Measurements from ENCODE around the gene GLI3. TPM values are rescaled to one million over a fixed set of nuclear protein-coding genes. Genes with fewer than 3 reads are reported as not detected.

Gene GLI3
- total and polyA plus RNA-seq, 4 experiments from 2014 or later, result 0.06 to 0.13 TPM; not detected in 2

GRCh38 chr7:42154173-42154572, 82.8 kb downstream of the GLI3 start:
- no peak overlapping the region for H3K4me3 ChIP-seq (ENCODE audit: low read length in 2 of 2)
- CTCF ChIA-PET (ENCODE audit: partially characterized antibody), result no interaction called here
- Mint-ChIP-seq H3K27me3 (no peaks in the 10 kb centered on the region), H3K36me3 (no peaks in the 10 kb centered on the region), H3K4me1 (no peaks in the 10 kb centered on the region), H3K4me3 (no peak overlapping the region), H3K9me3 (no peaks in the 10 kb centered on the region), H3K27ac (no peak overlapping the region)
- H3K9me3 ChIP-seq (ENCODE audit: control insufficient read depth in 1 of 2, low read length in 2 of 2), result no peaks in the 10 kb centered on the region
- no peaks in the 10 kb centered on the region for H3K36me3 ChIP-seq (ENCODE audit: insufficient read depth, low read length)
- no peaks in the 10 kb centered on the region for H3K4me1 ChIP-seq (ENCODE audit: insufficient read depth, low read length)
- POLR2A ChIA-PET (ENCODE audit: partially characterized antibody), result no interaction called here
- intact Hi-C loops (cut with micrococcal nuclease), result no loop called here
- no peaks in the 10 kb centered on the region for H3K27me3 ChIP-seq (ENCODE audit: insufficient read depth, low read length)
- no peak for DNase-seq
- no peak overlapping the region for H3K27ac ChIP-seq (ENCODE audit: low read depth, low read length)

- Histone ChIP-seq H3K9me3 (ENCODE audit: control insufficient read depth in 1 of 2, low read length in 2 of 2) (no peaks in the 10 kb centered on the region), H3K36me3 (ENCODE audit: insufficient read depth, low read length) (no peaks in the 10 kb centered on the region), H3K4me3 (ENCODE audit: low read length in 2 of 2) (no peak overlapping the region), H3K27me3 (ENCODE audit: insufficient read depth, low read length) (no peaks in the 10 kb centered on the region), H3K27ac (ENCODE audit: low read depth, low read length) (no peak overlapping the region), H3K4me1 (ENCODE audit: insufficient read depth, low read length) (no peaks in the 10 kb centered on the region)
- Mint-ChIP-seq H3K27ac (no peak overlapping the region), H3K27me3 (no peaks in the 10 kb centered on the region), H3K9me3 (no peaks in the 10 kb centered on the region), H3K36me3 (no peaks in the 10 kb centered on the region), H3K4me1 (no peaks in the 10 kb centered on the region), H3K4me3 (no peak overlapping the region)
- CTCF ChIA-PET (ENCODE audit: partially characterized antibody), result interaction anchor here (1.2 kb wide), 1 partner anchor 212 kb away, joined by 3 read pairs; no protein-coding TSS in a partner anchor
- POLR2A ChIA-PET (ENCODE audit: partially characterized antibody), result no interaction called here
- intact Hi-C loops (cut with micrococcal nuclease), result no loop called here
- DNase-seq, result no peak
These were observed 84.4 kb downstream of the GLI3 start for GRCh38 chr7:42152329-42153205.

GRCh38 chr7:42151309-42151708, 85.7 kb downstream of the GLI3 start:
- Histone ChIP-seq H3K4me3 (ENCODE audit: low read length in 2 of 2) (no peak overlapping the region), H3K27me3 (ENCODE audit: insufficient read depth, low read length) (no peaks in the 10 kb centered on the region), H3K36me3 (ENCODE audit: insufficient read depth, low read length) (no peaks in the 10 kb centered on the region), H3K27ac (ENCODE audit: low read depth, low read length) (no peak overlapping the region), H3K4me1 (ENCODE audit: insufficient read depth, low read length) (no peaks in the 10 kb centered on the region), H3K9me3 (ENCODE audit: control insufficient read depth in 1 of 2, low read length in 2 of 2) (no peaks in the 10 kb centered on the region)
- Mint-ChIP-seq H3K27ac (no peak overlapping the region), H3K4me1 (no peaks in the 10 kb centered on the region), H3K27me3 (no peaks in the 10 kb centered on the region), H3K36me3 (no peaks in the 10 kb centered on the region), H3K4me3 (no peak overlapping the region), H3K9me3 (no peaks in the 10 kb centered on the region)
- ChIA-PET POLR2A (ENCODE audit: partially characterized antibody) (no interaction called here), CTCF (ENCODE audit: partially characterized antibody) (no interaction called here)
- no peak for DNase-seq
- intact Hi-C loops (cut with micrococcal nuclease), result no loop called here

- H3K4me3 ChIP-seq (ENCODE audit: low read length in 2 of 2), result no peak overlapping the region
- no peak overlapping the region for H3K27ac ChIP-seq (ENCODE audit: low read depth, low read length)
- peaks cover 0 to 3% (median 0%) of the 10 kb centered on the region in 8 donors for H3K9me3 Mint-ChIP-seq
- H3K4me1 ChIP-seq (ENCODE audit: insufficient read depth, low read length), result no peaks in the 10 kb centered on the region
- H3K4me3 Mint-ChIP-seq, result no peak overlapping the region
- peaks cover 0 to 1% of the 10 kb centered on the region in 2 donors for H3K27me3 Mint-ChIP-seq
- H3K4me1 Mint-ChIP-seq, result no peaks in the 10 kb centered on the region
- intact Hi-C loops (cut with micrococcal nuclease), result no loop called here
- H3K27ac Mint-ChIP-seq, result peak overlapping the region in 1 of 7 donors; percentile 3
- H3K27me3 ChIP-seq (ENCODE audit: insufficient read depth, low read length), result no peaks in the 10 kb centered on the region
- ChIA-PET POLR2A (ENCODE audit: partially characterized antibody) (no interaction called here), CTCF (ENCODE audit: partially characterized antibody) (no interaction called here)
- H3K36me3 Mint-ChIP-seq, result no peaks in the 10 kb centered on the region
- H3K9me3 ChIP-seq (ENCODE audit: control insufficient read depth in 1 of 2, low read length in 2 of 2), result no peaks in the 10 kb centered on the region
- no peak for DNase-seq
- no peaks in the 10 kb centered on the region for H3K36me3 ChIP-seq (ENCODE audit: insufficient read depth, low read length)
These were observed 91.5 kb downstream of the GLI3 start for GRCh38 chr7:42145539-42145938.

- H3K9me3 Mint-ChIP-seq, result peaks cover 0 to 3% (median 0%) of the 10 kb centered on the region in 8 donors
- H3K4me1 Mint-ChIP-seq, result no peaks in the 10 kb centered on the region
- H3K4me3 Mint-ChIP-seq, result no peak overlapping the region
- no peak for DNase-seq
- no peaks in the 10 kb centered on the region for H3K4me1 ChIP-seq (ENCODE audit: insufficient read depth, low read length)
- H3K36me3 ChIP-seq (ENCODE audit: insufficient read depth, low read length), result no peaks in the 10 kb centered on the region
- H3K4me3 ChIP-seq (ENCODE audit: low read length in 2 of 2), result no peak overlapping the region
- no peaks in the 10 kb centered on the region for H3K9me3 ChIP-seq (ENCODE audit: control insufficient read depth in 1 of 2, low read length in 2 of 2)
- intact Hi-C loops (cut with micrococcal nuclease), result no loop called here
- peaks cover 1 to 2% of the 10 kb centered on the region in 2 donors for H3K27me3 Mint-ChIP-seq
- H3K27ac Mint-ChIP-seq, result no peak overlapping the region
- CTCF ChIA-PET (ENCODE audit: partially characterized antibody), result no interaction called here
- H3K36me3 Mint-ChIP-seq, result no peaks in the 10 kb centered on the region
- no peak overlapping the region for H3K27ac ChIP-seq (ENCODE audit: low read depth, low read length)
- POLR2A ChIA-PET (ENCODE audit: partially characterized antibody), result no interaction called here
- no peaks in the 10 kb centered on the region for H3K27me3 ChIP-seq (ENCODE audit: insufficient read depth, low read length)
These were observed 92.4 kb downstream of the GLI3 start for GRCh38 chr7:42144604-42145003.

- no peak overlapping the region for H3K27ac Mint-ChIP-seq
- Histone ChIP-seq H3K4me3 (ENCODE audit: low read length in 2 of 2) (no peak overlapping the region), H3K4me1 (ENCODE audit: insufficient read depth, low read length) (no peaks in the 10 kb centered on the region), H3K27me3 (ENCODE audit: insufficient read depth, low read length) (no peaks in the 10 kb centered on the region), H3K36me3 (ENCODE audit: insufficient read depth, low read length) (no peaks in the 10 kb centered on the region), H3K9me3 (ENCODE audit: control insufficient read depth in 1 of 2, low read length in 2 of 2) (no peaks in the 10 kb centered on the region), H3K27ac (ENCODE audit: low read depth, low read length) (no peak overlapping the region)
- H3K9me3 Mint-ChIP-seq, result peaks cover 0 to 3% (median 0%) of the 10 kb centered on the region in 8 donors
- H3K4me1 Mint-ChIP-seq, result no peaks in the 10 kb centered on the region
- intact Hi-C loops (cut with micrococcal nuclease), result no loop called here
- no peak for DNase-seq
- ChIA-PET POLR2A (ENCODE audit: partially characterized antibody) (no interaction called here), CTCF (ENCODE audit: partially characterized antibody) (no interaction called here)
- no peaks in the 10 kb centered on the region for H3K36me3 Mint-ChIP-seq
- no peak overlapping the region for H3K4me3 Mint-ChIP-seq
- peaks cover 1 to 2% of the 10 kb centered on the region in 2 donors for H3K27me3 Mint-ChIP-seq
These were observed 93.1 kb downstream of the GLI3 start for GRCh38 chr7:42143711-42144600.

GRCh38 chr7:42142089-42142488, 94.9 kb downstream of the GLI3 start:
- H3K4me1 ChIP-seq (ENCODE audit: insufficient read depth, low read length), result no peaks in the 10 kb centered on the region
- CTCF ChIA-PET (ENCODE audit: partially characterized antibody), result no interaction called here
- H3K27ac Mint-ChIP-seq, result peak overlapping the region in 1 of 7 donors; percentile 42

More at GRCh38 chr7:42142089-42142488, 94.9 kb downstream of the GLI3 start:
- H3K9me3 Mint-ChIP-seq, result peaks cover 0 to 3% (median 0%) of the 10 kb centered on the region in 8 donors
- H3K4me1 Mint-ChIP-seq, result no peaks in the 10 kb centered on the region
- H3K4me3 Mint-ChIP-seq, result no peak overlapping the region
- POLR2A ChIA-PET (ENCODE audit: partially characterized antibody), result no interaction called here
- Histone ChIP-seq H3K27ac (ENCODE audit: low read depth, low read length) (no peak overlapping the region), H3K36me3 (ENCODE audit: insufficient read depth, low read length) (no peaks in the 10 kb centered on the region), H3K9me3 (ENCODE audit: control insufficient read depth in 1 of 2, low read length in 2 of 2) (no peaks in the 10 kb centered on the region), H3K27me3 (ENCODE audit: insufficient read depth, low read length) (no peaks in the 10 kb centered on the region), H3K4me3 (ENCODE audit: low read length in 2 of 2) (no peak overlapping the region)
- H3K27me3 Mint-ChIP-seq, result peaks cover 2 to 4% of the 10 kb centered on the region in 2 donors
- DNase-seq, result no peak
- intact Hi-C loops (cut with micrococcal nuclease), result no loop called here
- H3K36me3 Mint-ChIP-seq, result no peaks in the 10 kb centered on the region

All from CD4-positive, alpha-beta memory T cell (primary cell).